Measurements from ENCODE around the gene TTC39C. TPM values are rescaled to one million over a fixed set of nuclear protein-coding genes. Genes with fewer than 3 reads are reported as not detected.
A peak's percentile ranks its signal among the peaks of the same experiment; 100 is the strongest.

The TTC39C gene
- 16.8 TPM for polyA plus RNA-seq (2012; ENCODE audit: insufficient read depth, insufficient read length)

- no peak for DNase-seq (ENCODE audit: low read depth, low spot score)
- peak within 1 kb of the TSS; percentile 74 for H3K4me3 ChIP-seq (ENCODE audit: low read length)
These were observed at the start of gene TTC39C for GRCh38 chr18:24014062-24014985. TTC39C (plus strand) TSS chr18:24014754; CDS start chr18:24014872, 118 bp downstream.

- no peak for DNase-seq (ENCODE audit: low read depth, low spot score)
- H3K4me3 ChIP-seq (ENCODE audit: low read length): no peak overlapping the region
These were observed 47.6 kb upstream of the TTC39C start for GRCh38 chr18:23966909-23967308.

- no peak overlapping the region for H3K4me3 ChIP-seq (ENCODE audit: low read length)
- DNase-seq (ENCODE audit: low read depth, low spot score): peak; percentile 19
These were observed 47.0 kb upstream of the TTC39C start for GRCh38 chr18:23967321-23968089.

- no peak for DNase-seq (ENCODE audit: low read depth, low spot score)
These were observed 45.6 kb upstream of the TTC39C start for GRCh38 chr18:23968638-23969604.

GRCh38 chr18:23969664-23970063 is 44.9 kb upstream of the TTC39C start:
- DNase-seq (ENCODE audit: low read depth, low spot score): no peak

More at GRCh38 chr18:23968638-23969604, 45.6 kb upstream of the TTC39C start:
- H3K4me3 ChIP-seq (ENCODE audit: low read length): no peak overlapping the region

GRCh38 chr18:23970161-23971096 is 44.1 kb upstream of the TTC39C start:
- no peak overlapping the region for H3K4me3 ChIP-seq (ENCODE audit: low read length)
- DNase-seq (ENCODE audit: low read depth, low spot score): peak; percentile 20

More at GRCh38 chr18:23969664-23970063, 44.9 kb upstream of the TTC39C start:
- no peak overlapping the region for H3K4me3 ChIP-seq (ENCODE audit: low read length)

GRCh38 chr18:23971097-23971440 is 43.5 kb upstream of the TTC39C start:
- DNase-seq (ENCODE audit: low read depth, low spot score): no peak
- no peak overlapping the region for H3K4me3 ChIP-seq (ENCODE audit: low read length)

- H3K4me3 ChIP-seq (ENCODE audit: low read length): no peak overlapping the region
- DNase-seq (ENCODE audit: low read depth, low spot score): no peak
These were observed 42.8 kb upstream of the TTC39C start for GRCh38 chr18:23971666-23972230.

- no peak overlapping the region for H3K4me3 ChIP-seq (ENCODE audit: low read length)
- DNase-seq (ENCODE audit: low read depth, low spot score): no peak
These were observed 42.1 kb upstream of the TTC39C start for GRCh38 chr18:23972453-23972852.

- H3K4me3 ChIP-seq (ENCODE audit: low read length): no peak overlapping the region
- no peak for DNase-seq (ENCODE audit: low read depth, low spot score)
These were observed 37.5 kb upstream of the TTC39C start for GRCh38 chr18:23977103-23977502.

- DNase-seq (ENCODE audit: low read depth, low spot score): peak; percentile 20
- no peak overlapping the region for H3K4me3 ChIP-seq (ENCODE audit: low read length)
These were observed 36.7 kb upstream of the TTC39C start for GRCh38 chr18:23977719-23978483.

- DNase-seq (ENCODE audit: low read depth, low spot score): no peak
- no peak overlapping the region for H3K4me3 ChIP-seq (ENCODE audit: low read length)
These were observed 33.1 kb upstream of the TTC39C start for GRCh38 chr18:23981369-23981980.

GRCh38 chr18:23982155-23983079 is 32.1 kb upstream of the TTC39C start:
- DNase-seq (ENCODE audit: low read depth, low spot score): no peak
- no peak overlapping the region for H3K4me3 ChIP-seq (ENCODE audit: low read length)

- H3K4me3 ChIP-seq (ENCODE audit: low read length): no peak overlapping the region
- DNase-seq (ENCODE audit: low read depth, low spot score): no peak
These were observed 31.4 kb upstream of the TTC39C start for GRCh38 chr18:23983112-23983511.

- no peak for DNase-seq (ENCODE audit: low read depth, low spot score)
- no peak overlapping the region for H3K4me3 ChIP-seq (ENCODE audit: low read length)
These were observed 27.8 kb upstream of the TTC39C start for GRCh38 chr18:23986600-23987359.

All from Jurkat, Clone E6-1 (cell line).